HCT116 (cell line): ENCODE data around the gene PIEZO2.

Experiments
- CEBPB ChIP-seq: IDR thresholded peaks from 2 replicates; pipeline ENCODE4 v1.6.1; 2012; ENCODE audit warnings: low read depth
- EZH2 ChIP-seq: fragments of 200-600 bp; sonication (generic); IDR thresholded peaks from 2 replicates; pipeline ENCODE4 v1.6.1; 2017; ENCODE audit warnings: antibody characterized with exemption, mixed run types
- POLR2A ChIP-seq: IDR thresholded peaks from 2 replicates; pipeline ENCODE4 v1.7.0; 2011; ENCODE audit warnings: borderline replicate concordance; ENCODE audit not compliant: insufficient read depth, insufficient read length; ENCODE audit errors: extremely low read depth
- TF ChIP-seq, protein P1 (sequence below), 3 experiments: fragments of 200-600 bp in 1 of 3; sonication (generic) in 1 of 3; IDR thresholded peaks in 2 of 3; conservative IDR thresholded peaks in 1 of 3; 2 replicates each; pipeline ENCODE4 v1.5.1; 2012 to 2017; ENCODE audit warnings: low read depth in 2 of 3, low read length in 2 of 3, antibody characterized with exemption in 1 of 3, borderline replicate concordance in 1 of 3, control low read depth in 1 of 3, mild to moderate bottlenecking in 1 of 3, mixed read lengths in 1 of 3, mixed run types in 1 of 3, moderate library complexity in 1 of 3; ENCODE audit not compliant: insufficient read depth in 1 of 3

DNA sequence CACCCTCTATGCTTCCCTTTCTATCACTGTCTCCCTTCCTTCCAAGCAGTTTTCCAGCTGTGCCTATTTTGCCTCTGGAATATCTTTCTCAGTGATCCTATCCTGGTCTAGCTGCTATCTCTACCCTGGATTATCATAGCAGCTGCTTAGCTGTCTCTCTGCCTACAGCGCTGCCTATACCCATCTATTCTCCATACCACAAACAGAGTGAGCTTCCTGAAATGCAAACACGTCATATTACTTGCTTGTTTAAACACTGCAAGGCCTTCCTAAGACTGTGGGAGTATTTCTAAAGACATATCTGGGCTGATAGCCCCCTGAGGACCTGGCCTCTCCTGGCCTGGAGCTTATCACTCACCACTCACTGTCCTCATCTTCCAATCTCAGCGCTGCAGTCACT is 403.4 kb downstream of the PIEZO2 start:
- TF ChIP-seq, protein P1, sequence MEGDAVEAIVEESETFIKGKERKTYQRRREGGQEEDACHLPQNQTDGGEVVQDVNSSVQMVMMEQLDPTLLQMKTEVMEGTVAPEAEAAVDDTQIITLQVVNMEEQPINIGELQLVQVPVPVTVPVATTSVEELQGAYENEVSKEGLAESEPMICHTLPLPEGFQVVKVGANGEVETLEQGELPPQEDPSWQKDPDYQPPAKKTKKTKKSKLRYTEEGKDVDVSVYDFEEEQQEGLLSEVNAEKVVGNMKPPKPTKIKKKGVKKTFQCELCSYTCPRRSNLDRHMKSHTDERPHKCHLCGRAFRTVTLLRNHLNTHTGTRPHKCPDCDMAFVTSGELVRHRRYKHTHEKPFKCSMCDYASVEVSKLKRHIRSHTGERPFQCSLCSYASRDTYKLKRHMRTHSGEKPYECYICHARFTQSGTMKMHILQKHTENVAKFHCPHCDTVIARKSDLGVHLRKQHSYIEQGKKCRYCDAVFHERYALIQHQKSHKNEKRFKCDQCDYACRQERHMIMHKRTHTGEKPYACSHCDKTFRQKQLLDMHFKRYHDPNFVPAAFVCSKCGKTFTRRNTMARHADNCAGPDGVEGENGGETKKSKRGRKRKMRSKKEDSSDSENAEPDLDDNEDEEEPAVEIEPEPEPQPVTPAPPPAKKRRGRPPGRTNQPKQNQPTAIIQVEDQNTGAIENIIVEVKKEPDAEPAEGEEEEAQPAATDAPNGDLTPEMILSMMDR (IDR thresholded peaks at IDR 0.05 in 2 of 3, conservative IDR thresholded peaks at IDR 0.05 in 1 of 3; ENCODE audit: borderline replicate concordance in 1 of 3, insufficient read depth in 1 of 3, low read depth in 2 of 3, low read length in 2 of 3): no peak
- TF ChIP-seq EZH2 (no peak), POLR2A (no peak), CEBPB (no peak)
